ENCODE results near the gene PPP6R3.

The PPP6R3 gene, protein sequence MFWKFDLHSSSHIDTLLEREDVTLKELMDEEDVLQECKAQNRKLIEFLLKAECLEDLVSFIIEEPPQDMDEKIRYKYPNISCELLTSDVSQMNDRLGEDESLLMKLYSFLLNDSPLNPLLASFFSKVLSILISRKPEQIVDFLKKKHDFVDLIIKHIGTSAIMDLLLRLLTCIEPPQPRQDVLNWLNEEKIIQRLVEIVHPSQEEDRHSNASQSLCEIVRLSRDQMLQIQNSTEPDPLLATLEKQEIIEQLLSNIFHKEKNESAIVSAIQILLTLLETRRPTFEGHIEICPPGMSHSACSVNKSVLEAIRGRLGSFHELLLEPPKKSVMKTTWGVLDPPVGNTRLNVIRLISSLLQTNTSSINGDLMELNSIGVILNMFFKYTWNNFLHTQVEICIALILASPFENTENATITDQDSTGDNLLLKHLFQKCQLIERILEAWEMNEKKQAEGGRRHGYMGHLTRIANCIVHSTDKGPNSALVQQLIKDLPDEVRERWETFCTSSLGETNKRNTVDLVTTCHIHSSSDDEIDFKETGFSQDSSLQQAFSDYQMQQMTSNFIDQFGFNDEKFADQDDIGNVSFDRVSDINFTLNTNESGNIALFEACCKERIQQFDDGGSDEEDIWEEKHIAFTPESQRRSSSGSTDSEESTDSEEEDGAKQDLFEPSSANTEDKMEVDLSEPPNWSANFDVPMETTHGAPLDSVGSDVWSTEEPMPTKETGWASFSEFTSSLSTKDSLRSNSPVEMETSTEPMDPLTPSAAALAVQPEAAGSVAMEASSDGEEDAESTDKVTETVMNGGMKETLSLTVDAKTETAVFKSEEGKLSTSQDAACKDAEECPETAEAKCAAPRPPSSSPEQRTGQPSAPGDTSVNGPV

GRCh38 chr11:68460741-68461574 is at the start of gene PPP6R3:
PPP6R3 (plus strand) TSS chr11:68460752; CDS start chr11:68537665, 76,913 bp downstream.
- TF ChIP-seq CTCF (conservative IDR thresholded peaks at IDR 0.05; ENCODE audit: low read depth, low read length): no peak
- H3K4me3 ChIP-seq (ENCODE audit: low read length): peak within 1 kb of the TSS; percentile 94
- no peak for DNase-seq (ENCODE audit: low read depth)

GRCh38 chr11:68411501-68411991 is 49.0 kb upstream of the PPP6R3 start:
- DNase-seq (ENCODE audit: low read depth): no peak
- no peak for TF ChIP-seq CTCF (conservative IDR thresholded peaks at IDR 0.05; ENCODE audit: low read depth, low read length)
- H3K4me3 ChIP-seq (ENCODE audit: low read length): no peak overlapping the region

GRCh38 chr11:68412593-68413475 is 47.7 kb upstream of the PPP6R3 start:
- peak; percentile 91 for DNase-seq (ENCODE audit: low read depth)
- TF ChIP-seq CTCF (conservative IDR thresholded peaks at IDR 0.05; ENCODE audit: low read depth, low read length): no peak

GRCh38 chr11:68413591-68413999 is 47.0 kb upstream of the PPP6R3 start:
- H3K4me3 ChIP-seq (ENCODE audit: low read length): no peak overlapping the region
- TF ChIP-seq CTCF (conservative IDR thresholded peaks at IDR 0.05; ENCODE audit: low read depth, low read length): no peak
- no peak for DNase-seq (ENCODE audit: low read depth)

More at GRCh38 chr11:68412593-68413475, 47.7 kb upstream of the PPP6R3 start:
- H3K4me3 ChIP-seq (ENCODE audit: low read length): no peak overlapping the region

- TF ChIP-seq CTCF (conservative IDR thresholded peaks at IDR 0.05; ENCODE audit: low read depth, low read length): no peak
- H3K4me3 ChIP-seq (ENCODE audit: low read length): no peak overlapping the region
- no peak for DNase-seq (ENCODE audit: low read depth)
Measured at GRCh38 chr11:68414496-68415221, 45.9 kb upstream of the PPP6R3 start.
